A549 (cell line): Measurements from ENCODE around the gene QDPR. TPM values are rescaled to one million over a fixed set of nuclear protein-coding genes. Genes with fewer than 3 reads are reported as not detected.

Experiments used
- ATAC-seq, 2 experiments: fragments of 200-7000 bp in 1 of 2; fragments of >200 bp in 1 of 2; cut with Nextera tagmentation in 1 of 2; cut with Tn5 transposase in 1 of 2; 3 replicates each; pipeline versions ENCODE4 v1.8.0 to v1.9.1; 2018 to 2020; ENCODE audit warnings: mild to moderate bottlenecking in 1 of 2, moderate library complexity in 1 of 2
- CTCF ChIA-PET: fragments of 300-600 bp; sonication (Branson Sonifier 250); formaldehyde crosslinking; extraction: SDS; loops from one replicate; lab custom pipeline; 2021; ENCODE audit warnings: antibody characterized with exemption, inconsistent platforms; lab: Yijun Ruan, JAX
- POLR2A ChIA-PET: fragments of 350-600 bp; formaldehyde crosslinking; extraction: SDS; loops from one replicate; lab custom pipeline; 2021; ENCODE audit warnings: antibody characterized with exemption, inconsistent platforms; lab: Yijun Ruan, JAX
- DNase-seq, 2 experiments: peaks; one replicate each; pipeline versions ENCODE4 v3.0.0 to v3.0.0-alpha.2; 2011 to 2016; ENCODE audit warnings: low read depth in 1 of 2, low spot score in 1 of 2
- FAIRE-seq: peaks from 2 replicates; lab custom pipeline; 2011; peaks lifted over from hg19 to GRCh38; lab: Jason Lieb, UNC
- H3K27ac ChIP-seq, 2 experiments: fragments of >200 bp; sonication (Bioruptor Twin); formaldehyde crosslinking; 3 replicates each; pipeline ENCODE4 v1.5.1; 2016 to 2017
- H3K4me1 ChIP-seq: fragments of >200 bp; sonication (Bioruptor Twin); formaldehyde crosslinking; 3 replicates; pipeline ENCODE4 v1.6.1; 2016
- H3K4me2 ChIP-seq: fragments of >200 bp; sonication (Bioruptor Twin); formaldehyde crosslinking; 3 replicates; pipeline ENCODE4 v1.6.1; 2016
- H3K4me3 ChIP-seq: fragments of >200 bp; sonication (Bioruptor Twin); formaldehyde crosslinking; 3 replicates; pipeline ENCODE4 v1.5.1; 2016
- H3K9me3 ChIP-seq: fragments of >200 bp; sonication (Bioruptor Twin); formaldehyde crosslinking; 3 replicates; pipeline ENCODE4 v1.6.1; 2016
- CEBPB ChIP-seq, 2 experiments: fragments of >200 bp in 1 of 2; sonication (Bioruptor Twin) in 1 of 2; formaldehyde crosslinking in 1 of 2; IDR thresholded peaks; 2 replicates each; pipeline ENCODE4 v1.6.1; 2012 to 2016
- CHD2 ChIP-seq: fragments of 150-350 bp; IDR thresholded peaks from 2 replicates; pipeline ENCODE4 v1.6.1; 2014; ENCODE audit warnings: low read length; ENCODE audit not compliant: partially characterized antibody
- CHD4 ChIP-seq: fragments of 200-600 bp; sonication (generic); IDR thresholded peaks from 2 replicates; pipeline ENCODE4 v1.6.1; 2016; ENCODE audit warnings: antibody characterized with exemption, mild to moderate bottlenecking, borderline replicate concordance
- EHF ChIP-seq: fragments of 250-450 bp; sonication (Bioruptor Pico); IDR thresholded peaks from 2 replicates; pipeline ENCODE4 v1.5.0; 2020; ENCODE audit warnings: mild to moderate bottlenecking
- ELK1 ChIP-seq: fragments of 150-350 bp; IDR thresholded peaks from 2 replicates; pipeline ENCODE4 v1.6.1; 2014; ENCODE audit warnings: low read depth, mild to moderate bottlenecking, low read length
- EP300 ChIP-seq, 2 experiments: fragments of >200 bp; sonication (Bioruptor Twin); formaldehyde crosslinking; IDR thresholded peaks; 2 replicates in 1 of 2; 3 replicates in 1 of 2; pipeline ENCODE4 v1.6.1; 2016 to 2017
- ESRRA ChIP-seq: fragments of 150-350 bp; IDR thresholded peaks from 2 replicates; pipeline ENCODE4 v1.6.1; 2014; ENCODE audit warnings: mild to moderate bottlenecking, low read length, borderline replicate concordance
- FOSB ChIP-seq: fragments of 250-450 bp; sonication (Bioruptor Pico); IDR thresholded peaks from 2 replicates; pipeline ENCODE4 v1.5.0; 2020; ENCODE audit warnings: mild to moderate bottlenecking, moderate library complexity
- GATA3 ChIP-seq: IDR thresholded peaks from 2 replicates; pipeline ENCODE4 v1.6.1; 2012; ENCODE audit warnings: borderline replicate concordance
- HDAC2 ChIP-seq: fragments of 200-600 bp; sonication (generic); IDR thresholded peaks from 2 replicates; pipeline ENCODE4 v1.6.1; 2016
- HES2 ChIP-seq: fragments of >200 bp; sonication (Bioruptor Twin); formaldehyde crosslinking; IDR thresholded peaks from 2 replicates; pipeline ENCODE4 v1.6.1; 2016
- HOXB13 ChIP-seq: fragments of 250-450 bp; sonication (Bioruptor Pico); IDR thresholded peaks from 2 replicates; pipeline ENCODE4 v1.5.0; 2020; ENCODE audit warnings: low read depth, mild to moderate bottlenecking, moderate library complexity
- HOXB5 ChIP-seq: fragments of 250-450 bp; sonication (Bioruptor Pico); IDR thresholded peaks from 2 replicates; pipeline ENCODE4 v1.5.0; 2020; ENCODE audit warnings: mild to moderate bottlenecking, moderate library complexity
- JUNB ChIP-seq: fragments of >200 bp; sonication (Bioruptor Twin); formaldehyde crosslinking; IDR thresholded peaks from 2 replicates; pipeline ENCODE4 v1.6.1; 2016
- KDM1A ChIP-seq: fragments of 200-600 bp; sonication (generic); IDR thresholded peaks from 2 replicates; pipeline ENCODE4 v1.6.1; 2016; ENCODE audit warnings: low read depth, mild to moderate bottlenecking
- NFE2L2 ChIP-seq: fragments of 150-350 bp; conservative IDR thresholded peaks from 2 replicates; pipeline ENCODE4 v1.6.1; 2014; ENCODE audit warnings: low read length
- PHF8 ChIP-seq: fragments of 200-600 bp; sonication (generic); IDR thresholded peaks from 2 replicates; pipeline ENCODE4 v1.6.1; 2016; ENCODE audit warnings: low read depth, mild to moderate bottlenecking, antibody characterized with exemption, moderate library complexity, borderline replicate concordance
- RAD21 ChIP-seq, 2 experiments: fragments of >200 bp in 1 of 2; sonication (Bioruptor Twin) in 1 of 2; formaldehyde crosslinking in 1 of 2; IDR thresholded peaks in 1 of 2; conservative IDR thresholded peaks in 1 of 2; 2 replicates in 1 of 2; 3 replicates in 1 of 2; pipeline ENCODE4 v1.6.1; 2012 to 2018; ENCODE audit warnings: inconsistent platforms in 1 of 2
- RCOR1 ChIP-seq: fragments of 150-350 bp; IDR thresholded peaks from 2 replicates; pipeline ENCODE4 v1.6.1; 2014; ENCODE audit warnings: antibody characterized with exemption, low read length, low read depth
- RFX5 ChIP-seq: fragments of 450-650 bp; IDR thresholded peaks from 2 replicates; pipeline ENCODE4 v1.7.1; 2014; ENCODE audit warnings: antibody characterized with exemption, mild to moderate bottlenecking, moderate library complexity
- SMC3 ChIP-seq: fragments of >200 bp; sonication (Bioruptor Twin); formaldehyde crosslinking; IDR thresholded peaks from 3 replicates; pipeline ENCODE4 v1.6.1; 2018; ENCODE audit warnings: inconsistent platforms
- SREBF2 ChIP-seq: fragments of 450-650 bp; IDR thresholded peaks from 2 replicates; pipeline ENCODE4 v1.6.1; 2014; ENCODE audit warnings: mild to moderate bottlenecking, moderate library complexity
- TP53 ChIP-seq: fragments of 250-450 bp; sonication (Bioruptor Pico); IDR thresholded peaks from 2 replicates; pipeline ENCODE4 v1.5.0; 2021; ENCODE audit warnings: mild to moderate bottlenecking, moderate library complexity
- ZFP36 ChIP-seq: fragments of 450-650 bp; IDR thresholded peaks from 2 replicates; pipeline ENCODE4 v1.6.1; 2014; ENCODE audit warnings: borderline replicate concordance; ENCODE audit not compliant: partially characterized antibody
- ZNF302 ChIP-seq: fragments of 250-450 bp; sonication (Bioruptor Pico); IDR thresholded peaks from 2 replicates; pipeline ENCODE4 v1.9.0; 2021; ENCODE audit warnings: inconsistent platforms, mild to moderate bottlenecking, moderate library complexity
- ZSCAN20 ChIP-seq: fragments of 250-450 bp; sonication (Bioruptor Pico); IDR thresholded peaks from 2 replicates; pipeline ENCODE4 v1.8.0; 2022; ENCODE audit warnings: mild to moderate bottlenecking, moderate library complexity
- WGBS: methylation state at CpG from one replicate; pipeline ENCODE4 v1.1.6; 2017; ENCODE audit errors: missing lambda C conversion rate; 5-methylcytosine and 5-hydroxymethylcytosine counted together
- polyA plus RNA-seq, 4 experiments: library from polyadenylated mRNA; depleted of rRNA in 3 of 4; stranded (reverse); fragments of >200 nt; fragmentation: RNase III in 1 of 4; extraction: RNeasy Plus Mini Kit Qiagen cat#74134 plus additional on column Dnase treatment in 1 of 4; gene quantifications; 2 replicates in 3 of 4; 3 replicates in 1 of 4; pipeline ENCODE4 v1.2.3, GENCODE V29; 2011 to 2017
- TF ChIP-seq, protein P1 (sequence below): fragments of 250-450 bp; sonication (Bioruptor Pico); IDR thresholded peaks from 2 replicates; pipeline ENCODE4 v1.5.0; 2020; ENCODE audit warnings: low read depth, mild to moderate bottlenecking, moderate library complexity

Gene QDPR
- polyA plus RNA-seq, 2 of the 4 experiments (the other 2 are of a cell fraction) = 40.4 to 75.1 TPM

DNA sequence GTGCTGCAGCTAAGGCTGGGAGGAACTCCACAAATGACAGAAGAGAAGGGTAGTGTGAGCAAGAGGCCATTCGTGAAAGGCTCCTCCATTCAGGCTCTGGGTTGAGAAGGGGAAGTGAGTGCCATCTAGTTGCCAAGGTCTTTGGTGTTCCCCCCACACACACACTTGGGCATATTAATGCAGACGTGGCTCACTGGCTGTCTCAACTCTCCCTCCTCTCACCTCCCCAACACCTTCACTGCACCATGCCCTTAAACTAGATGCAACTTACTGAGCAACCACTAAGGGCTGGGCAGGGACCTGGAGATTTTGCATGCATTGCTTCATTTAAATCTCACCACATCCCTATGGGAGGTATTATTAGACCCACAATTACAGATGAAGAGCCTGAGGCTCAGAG is 11.8 kb upstream of the QDPR start:
- no peaks in the 10 kb centered on the region for H3K4me1 ChIP-seq
- ChIA-PET POLR2A (no interaction called here), CTCF (no interaction called here)
- no peak for ATAC-seq
- H3K9me3 ChIP-seq = no peaks in the 10 kb centered on the region
- no peak overlapping the region for H3K27ac ChIP-seq
- WGBS = 7% methylated on average over 2 of the region's 2 CpGs
- FAIRE-seq = no peak
- TF ChIP-seq FOSB (no peak), ESRRA (no peak), RCOR1 (no peak), SREBF2 (no peak), ZSCAN20 (no peak), SMC3 (no peak), TP53 (no peak), EP300 (IDR thresholded peaks at IDR 0.05) (no peak), ZFP36 (no peak), NFE2L2 (no peak), HOXB13 (CRISPR knock-in tag) (no peak), EHF (CRISPR knock-in tag) (no peak)
- TF ChIP-seq, protein P1, sequence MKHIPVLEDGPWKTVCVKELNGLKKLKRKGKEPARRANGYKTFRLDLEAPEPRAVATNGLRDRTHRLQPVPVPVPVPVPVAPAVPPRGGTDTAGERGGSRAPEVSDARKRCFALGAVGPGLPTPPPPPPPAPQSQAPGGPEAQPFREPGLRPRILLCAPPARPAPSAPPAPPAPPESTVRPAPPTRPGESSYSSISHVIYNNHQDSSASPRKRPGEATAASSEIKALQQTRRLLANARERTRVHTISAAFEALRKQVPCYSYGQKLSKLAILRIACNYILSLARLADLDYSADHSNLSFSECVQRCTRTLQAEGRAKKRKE = no peak
- DNase-seq = no peak
- no peak overlapping the region for H3K4me2 ChIP-seq
- no peak overlapping the region for H3K4me3 ChIP-seq

DNA sequence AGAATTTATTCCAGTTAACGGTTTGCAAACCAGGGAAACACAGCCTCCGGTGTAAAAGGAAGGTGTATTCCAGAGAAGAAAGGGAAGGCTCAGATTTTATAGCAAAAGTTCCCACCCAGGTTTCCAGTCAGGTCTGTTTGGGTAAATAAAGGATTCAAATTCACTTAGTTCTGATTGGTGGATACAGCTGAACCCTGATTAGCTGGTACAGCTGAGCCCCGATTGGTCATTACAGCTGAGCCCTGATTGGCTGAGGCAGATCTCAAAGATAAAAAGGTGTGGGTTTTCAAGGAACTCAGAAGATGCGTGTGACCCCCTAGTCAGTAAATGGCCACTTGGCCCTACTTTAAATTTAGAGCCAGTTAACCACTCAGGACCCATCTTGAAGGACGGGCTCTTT is 9.7 kb upstream of the QDPR start:
- FAIRE-seq = no peak

GRCh38 chr4:17517664-17518063 is 5.8 kb upstream of the QDPR start:
- CTCF ChIA-PET = no interaction called here
- Histone ChIP-seq H3K9me3 (no peaks in the 10 kb centered on the region), H3K4me1 (peaks cover 4% of the 10 kb centered on the region; the same call in 1 of the 3 replicates), H3K4me2 (no peak overlapping the region)
- ATAC-seq (no peak; a peak in 1 of 6 replicates), DNase-seq (no peak)
- POLR2A ChIA-PET = no interaction called here
- TF ChIP-seq CHD4 (no peak), TP53 (no peak), HOXB5 (CRISPR knock-in tag) (no peak), HES2 (no peak)
- TF ChIP-seq, all 56 proteins: peak for 0
- no peak for FAIRE-seq
- 33% methylated on average over 5 of the region's 5 CpGs for WGBS
- no peak overlapping the region for H3K27ac ChIP-seq
- H3K4me3 ChIP-seq = no peak overlapping the region

More for the DNA sequence above, 9.7 kb upstream of the QDPR start:
- Histone ChIP-seq H3K27ac (no peak overlapping the region), H3K9me3 (no peaks in the 10 kb centered on the region), H3K4me3 (no peak overlapping the region), H3K4me2 (no peak overlapping the region), H3K4me1 (no peaks in the 10 kb centered on the region)
- DNase-seq = no peak
- ATAC-seq = no peak
- TF ChIP-seq RFX5 = no peak
- TF ChIP-seq PHF8 = no peak
- TF ChIP-seq GATA3 = no peak
- no peak for TF ChIP-seq CHD4
- no peak for TF ChIP-seq HDAC2
- no peak for TF ChIP-seq KDM1A
- TF ChIP-seq ZNF302 = no peak
- POLR2A ChIA-PET = no interaction called here
- CTCF ChIA-PET = interaction anchor here (0.6 to 1.6 kb wide), 3 partner anchors 8 to 332 kb away, joined by 3 to 4 read pairs (median 3); no protein-coding TSS in a partner anchor
- WGBS = 33% methylated on average over 5 of the region's 5 CpGs

- H3K27ac ChIP-seq = no peak overlapping the region
- ATAC-seq = no peak
- no peak for TF ChIP-seq CEBPB (IDR thresholded peaks at IDR 0.05)
- TF ChIP-seq ZNF302 = no peak
- no peak for TF ChIP-seq TP53
- no peak for TF ChIP-seq JUNB
- no peak for TF ChIP-seq ZSCAN20
- no peak for TF ChIP-seq CHD2
- no peak for TF ChIP-seq ELK1
- no peak for TF ChIP-seq RAD21 (conservative IDR thresholded peaks at IDR 0.05 in 1 of 2, IDR thresholded peaks at IDR 0.05 in 1 of 2)
- ChIA-PET CTCF (no interaction called here), POLR2A (no interaction called here)
- DNase-seq = no peak
- WGBS = 8% methylated on average over 1 of the region's 1 CpG
- no peak overlapping the region for H3K4me2 ChIP-seq
- H3K4me1 ChIP-seq = peaks cover 7% of the 10 kb centered on the region; the same call in 1 of the 3 replicates
- FAIRE-seq = no peak
- no peak overlapping the region for H3K4me3 ChIP-seq
- H3K9me3 ChIP-seq = no peaks in the 10 kb centered on the region
These were observed 5.1 kb upstream of the QDPR start for GRCh38 chr4:17516980-17517379.
